ENCODE data around the gene HOGA1. TPM values are rescaled to one million over a fixed set of nuclear protein-coding genes. Genes with fewer than 3 reads are reported as not detected.

HOGA1 gene
- total RNA-seq = not detected in 2 replicates

DNA sequence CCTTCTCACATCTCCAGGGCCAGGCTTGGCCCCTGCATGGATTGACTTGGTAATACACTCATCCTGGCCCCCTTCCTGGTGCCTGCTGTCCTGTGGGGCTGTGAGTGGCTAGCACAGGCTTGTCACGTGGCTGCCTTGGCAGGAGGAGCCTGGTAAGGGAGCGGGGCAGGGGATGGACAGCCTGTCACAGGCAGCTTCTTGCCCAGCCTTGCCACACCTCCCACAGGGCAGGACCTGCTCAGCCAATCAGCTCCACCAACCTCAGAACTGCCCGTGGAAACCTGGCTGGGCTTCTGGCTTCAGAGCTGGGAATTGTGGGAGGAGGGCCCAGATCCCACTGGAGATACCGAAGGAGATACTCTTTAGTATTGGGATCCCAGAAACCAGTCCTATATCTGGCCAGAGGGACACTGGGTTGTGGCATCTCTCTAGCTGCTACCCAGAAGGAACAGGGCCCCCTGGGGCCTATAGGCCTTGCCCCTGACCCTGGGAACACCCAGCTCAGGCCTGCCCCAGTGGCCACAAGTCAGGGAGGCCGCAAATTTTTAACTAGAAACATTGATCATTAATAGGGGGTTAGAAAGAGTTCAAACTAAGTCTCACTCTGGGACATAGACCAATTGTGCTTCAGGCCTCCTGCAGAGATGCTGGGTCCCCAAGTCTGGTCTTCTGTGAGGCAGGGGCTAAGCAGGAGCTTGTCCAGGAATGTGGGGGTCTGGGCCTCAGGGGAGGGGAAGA lies at the start of gene HOGA1:
TSS of gene HOGA1 (plus strand) at position 330 of the 738 bp plus-strand sequence. CDS start at position 645, 315 bp downstream.
- ChIA-PET CTCF (interaction anchor here (2.1 kb wide), 1 partner anchor 12 kb away, joined by 9 read pairs; no protein-coding TSS in a partner anchor), POLR2A (no interaction called here)
- no peaks in the 10 kb centered on the region for H3K27me3 Mint-ChIP-seq
- no peak within 1 kb of the TSS for H3K4me3 Mint-ChIP-seq
- H3K9me3 Mint-ChIP-seq = no peaks in the 10 kb centered on the region
- intact Hi-C loops (cut with micrococcal nuclease) = no loop called here
- DNase-seq (no peak), ATAC-seq (ENCODE audit: low read depth) (no peak)
- no peak within 1 kb of the TSS for H3K27ac Mint-ChIP-seq
- no peaks in the 10 kb centered on the region for H3K36me3 Mint-ChIP-seq (ENCODE audit: low read depth)
- no peaks in the 10 kb centered on the region for H3K4me1 Mint-ChIP-seq
- TF ChIP-seq, protein P1, sequence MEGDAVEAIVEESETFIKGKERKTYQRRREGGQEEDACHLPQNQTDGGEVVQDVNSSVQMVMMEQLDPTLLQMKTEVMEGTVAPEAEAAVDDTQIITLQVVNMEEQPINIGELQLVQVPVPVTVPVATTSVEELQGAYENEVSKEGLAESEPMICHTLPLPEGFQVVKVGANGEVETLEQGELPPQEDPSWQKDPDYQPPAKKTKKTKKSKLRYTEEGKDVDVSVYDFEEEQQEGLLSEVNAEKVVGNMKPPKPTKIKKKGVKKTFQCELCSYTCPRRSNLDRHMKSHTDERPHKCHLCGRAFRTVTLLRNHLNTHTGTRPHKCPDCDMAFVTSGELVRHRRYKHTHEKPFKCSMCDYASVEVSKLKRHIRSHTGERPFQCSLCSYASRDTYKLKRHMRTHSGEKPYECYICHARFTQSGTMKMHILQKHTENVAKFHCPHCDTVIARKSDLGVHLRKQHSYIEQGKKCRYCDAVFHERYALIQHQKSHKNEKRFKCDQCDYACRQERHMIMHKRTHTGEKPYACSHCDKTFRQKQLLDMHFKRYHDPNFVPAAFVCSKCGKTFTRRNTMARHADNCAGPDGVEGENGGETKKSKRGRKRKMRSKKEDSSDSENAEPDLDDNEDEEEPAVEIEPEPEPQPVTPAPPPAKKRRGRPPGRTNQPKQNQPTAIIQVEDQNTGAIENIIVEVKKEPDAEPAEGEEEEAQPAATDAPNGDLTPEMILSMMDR (IDR thresholded peaks at IDR 0.05) = no peak

DNA sequence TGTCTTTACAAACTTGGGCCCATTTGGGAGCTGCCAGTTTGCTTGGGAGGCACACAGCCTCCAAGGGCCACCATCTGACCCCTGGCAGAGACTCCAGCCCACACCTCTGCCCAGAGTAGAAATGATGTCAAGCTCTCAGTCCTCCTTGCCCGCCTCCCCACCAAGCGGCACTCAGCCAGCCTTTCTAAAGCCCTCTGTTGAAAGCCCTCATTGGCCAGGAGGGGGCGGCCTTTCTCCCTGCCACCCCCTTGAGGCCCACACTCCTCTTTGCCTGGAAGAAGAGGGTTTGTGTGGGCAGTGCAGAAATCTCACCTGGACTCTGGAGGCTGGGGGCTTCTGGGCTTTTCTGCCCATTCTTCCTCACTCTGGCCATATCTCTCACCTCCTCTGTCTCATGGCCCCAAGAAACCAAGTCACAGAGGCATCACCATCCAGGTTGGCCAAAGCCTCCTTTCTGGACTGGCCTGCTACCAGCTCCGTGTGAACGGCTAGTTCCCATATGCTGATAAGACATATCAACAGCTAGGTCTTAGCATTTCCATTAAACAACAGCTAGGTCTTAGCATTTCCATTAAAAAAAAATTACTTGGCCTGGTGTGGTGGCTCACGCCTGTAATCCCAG lies 49.3 kb upstream of the HOGA1 start:
- intact Hi-C loops (cut with micrococcal nuclease) = no loop called here
- ChIA-PET CTCF (interaction anchor here (0.7 to 2.5 kb wide), 3 partner anchors 16 to 19 kb away, joined by 3 to 6 read pairs (median 6); no protein-coding TSS in a partner anchor), POLR2A (no interaction called here)
- Mint-ChIP-seq H3K27ac (no peak overlapping the region), H3K36me3 (ENCODE audit: low read depth) (no peaks in the 10 kb centered on the region), H3K4me3 (no peak overlapping the region), H3K27me3 (no peaks in the 10 kb centered on the region), H3K4me1 (no peaks in the 10 kb centered on the region), H3K9me3 (no peaks in the 10 kb centered on the region)
- ATAC-seq (ENCODE audit: low read depth) (no peak), DNase-seq (no peak)
- TF ChIP-seq, protein P1 (IDR thresholded peaks at IDR 0.05) = no peak

- no peaks in the 10 kb centered on the region for H3K4me1 Mint-ChIP-seq
- CTCF ChIA-PET = no interaction called here
- H3K4me3 Mint-ChIP-seq = no peak overlapping the region
- POLR2A ChIA-PET = no interaction called here
- TF ChIP-seq, protein P1 (IDR thresholded peaks at IDR 0.05) = no peak
- H3K27me3 Mint-ChIP-seq = peaks cover 4% of the 10 kb centered on the region
- intact Hi-C loops (cut with micrococcal nuclease) = no loop called here
- H3K9me3 Mint-ChIP-seq = no peaks in the 10 kb centered on the region
- H3K36me3 Mint-ChIP-seq (ENCODE audit: low read depth) = no peaks in the 10 kb centered on the region
- no peak for DNase-seq
- no peak for ATAC-seq (ENCODE audit: low read depth)
- H3K27ac Mint-ChIP-seq = no peak overlapping the region
Observed at GRCh38 chr10:97537186-97537869, 46.9 kb upstream of the HOGA1 start.

GRCh38 chr10:97538411-97538810 lies 45.8 kb upstream of the HOGA1 start:
- H3K4me3 Mint-ChIP-seq = no peak overlapping the region
- POLR2A ChIA-PET = no interaction called here
- H3K27me3 Mint-ChIP-seq = peaks cover 4% of the 10 kb centered on the region
- H3K27ac Mint-ChIP-seq = no peak overlapping the region
- ATAC-seq (ENCODE audit: low read depth) (no peak), DNase-seq (no peak)
- CTCF ChIA-PET = interaction anchor here (1.0 kb wide), 1 partner anchor 15 kb away, joined by 4 read pairs; no protein-coding TSS in a partner anchor
- H3K4me1 Mint-ChIP-seq = peaks cover 5% of the 10 kb centered on the region
- no peaks in the 10 kb centered on the region for H3K36me3 Mint-ChIP-seq (ENCODE audit: low read depth)
- intact Hi-C loops (cut with micrococcal nuclease) = no loop called here
- H3K9me3 Mint-ChIP-seq = no peaks in the 10 kb centered on the region
- TF ChIP-seq, protein P1 (IDR thresholded peaks at IDR 0.05) = no peak

DNA sequence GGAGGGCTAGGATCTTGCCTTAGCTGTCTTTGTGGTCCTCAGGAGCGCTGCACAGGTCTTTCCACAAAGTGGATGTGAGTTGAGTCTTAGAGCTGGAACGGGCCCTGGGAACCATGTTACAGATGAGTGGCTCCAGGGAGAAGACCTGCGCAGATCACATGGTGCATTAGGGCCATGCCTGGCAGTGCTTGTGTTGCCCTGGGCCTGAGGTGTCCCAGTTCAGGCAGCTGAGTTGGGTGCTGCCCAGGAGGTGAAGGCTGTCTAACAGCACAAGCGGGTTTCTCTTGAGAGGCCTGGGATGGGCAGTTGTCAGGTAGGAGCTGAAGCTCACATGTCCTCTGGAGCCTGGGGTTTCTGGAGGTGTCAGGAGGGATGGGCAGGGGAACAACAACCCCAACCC lies 45.4 kb upstream of the HOGA1 start:
- H3K27me3 Mint-ChIP-seq = peaks cover 4% of the 10 kb centered on the region
- H3K9me3 Mint-ChIP-seq = no peaks in the 10 kb centered on the region
- ChIA-PET POLR2A (no interaction called here), CTCF (interaction anchor here (1.0 kb wide), 1 partner anchor 15 kb away, joined by 4 read pairs; no protein-coding TSS in a partner anchor)
- H3K4me1 Mint-ChIP-seq = peaks cover 5% of the 10 kb centered on the region
- ATAC-seq (ENCODE audit: low read depth) = no peak
- TF ChIP-seq, protein P1 (IDR thresholded peaks at IDR 0.05) = no peak
- DNase-seq = no peak
- no peak overlapping the region for H3K27ac Mint-ChIP-seq
- intact Hi-C loops (cut with micrococcal nuclease) = no loop called here
- H3K36me3 Mint-ChIP-seq (ENCODE audit: low read depth) = no peaks in the 10 kb centered on the region
- H3K4me3 Mint-ChIP-seq = no peak overlapping the region
